SKM-1 (cell line): ENCODE results near the gene NDE1.
A peak's percentile ranks its signal among the peaks of the same experiment; 100 is the strongest.
"Not testable (repeated sequence)": the region's sequence is repeated elsewhere in the genome, so short reads cannot be mapped to it uniquely, and the experiment has no call there.

Experiments
- DNase-seq: peaks from one replicate; lab custom pipeline; 2025; ENCODE audit not compliant: unreplicated experiment; lab: John Stamatoyannopoulos, UW

NDE1 gene

DNA sequence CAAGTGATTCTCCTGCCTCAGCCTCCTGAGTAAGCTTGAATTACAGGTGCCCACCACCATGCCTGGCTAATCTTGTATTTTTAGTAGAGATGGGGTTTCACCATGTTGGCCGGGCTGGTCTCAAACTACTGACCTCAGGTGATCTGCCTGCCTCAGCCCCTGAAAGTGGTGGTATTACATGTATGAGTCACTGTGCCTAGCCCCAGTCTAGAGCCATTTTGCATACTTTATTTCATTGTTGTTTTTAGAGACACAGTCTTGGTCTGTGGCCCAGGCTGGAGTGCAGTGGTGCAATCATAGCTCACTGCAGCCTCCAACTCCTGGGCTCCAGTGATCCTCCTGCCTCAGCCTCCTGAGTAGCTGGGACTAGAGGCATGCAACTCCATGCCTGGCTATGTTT, 42.5 kb downstream of the NDE1 start:
- not testable (repeated sequence) for DNase-seq

- DNase-seq, result no peak
Observed at GRCh38 chr16:15694499-15694898, 44.5 kb downstream of the NDE1 start.

GRCh38 chr16:15699819-15700218, 49.8 kb downstream of the NDE1 start:
- no peak for DNase-seq

- DNase-seq, result no peak
Observed at GRCh38 chr16:15701367-15701766, 51.3 kb downstream of the NDE1 start.

- no peak for DNase-seq
Observed at GRCh38 chr16:15701975-15702970, 52.2 kb downstream of the NDE1 start.

GRCh38 chr16:15703029-15703736, 53.1 kb downstream of the NDE1 start:
- no peak for DNase-seq

DNA sequence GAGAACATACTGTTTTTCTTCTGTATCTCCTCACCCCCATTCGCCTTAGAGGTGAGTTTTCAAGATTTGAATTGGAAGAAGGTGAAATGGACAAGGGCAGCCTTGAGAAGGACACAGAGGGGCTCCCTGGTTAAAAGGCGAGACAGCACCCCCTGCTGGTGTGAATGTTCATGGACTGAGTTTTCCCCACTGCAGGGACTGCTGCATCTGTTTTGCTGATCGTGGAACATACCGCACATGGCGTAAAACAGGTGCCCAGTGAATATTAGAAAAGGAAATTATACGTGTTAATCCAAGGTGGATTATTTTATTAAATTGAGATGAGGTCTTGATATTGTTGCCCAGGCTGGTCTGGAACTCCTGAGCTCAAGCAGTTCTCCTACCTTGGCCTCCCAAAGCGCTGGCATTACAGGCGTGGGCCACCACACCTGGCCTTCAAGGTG, 54.5 kb downstream of the NDE1 start:
- peak; percentile 29 for DNase-seq

- DNase-seq, result no peak
Observed at GRCh38 chr16:15705064-15705565, 55.1 kb downstream of the NDE1 start.

- DNase-seq, result no peak
Observed at GRCh38 chr16:15707332-15707731, 57.3 kb downstream of the NDE1 start.

GRCh38 chr16:15708096-15708495, 58.1 kb downstream of the NDE1 start:
- no peak for DNase-seq

DNA sequence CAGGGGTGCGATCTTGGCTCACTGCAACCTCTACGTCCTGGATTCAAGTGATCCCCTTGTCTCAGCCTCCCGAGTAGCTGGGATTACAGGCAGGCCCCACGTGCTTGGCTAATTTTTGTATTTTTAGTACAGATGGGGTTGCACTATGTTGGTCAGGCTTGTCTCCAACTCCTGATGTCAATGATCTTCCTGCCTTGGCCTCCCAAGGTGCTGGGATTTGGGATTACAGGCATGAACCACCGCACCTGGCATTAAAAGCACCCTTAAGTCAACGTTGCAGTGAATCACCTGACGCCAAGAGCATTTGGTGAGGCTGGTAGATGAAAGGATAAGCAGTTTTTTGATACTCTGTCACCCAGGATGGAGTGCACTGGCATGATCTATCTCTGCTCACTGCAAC, 59.0 kb downstream of the NDE1 start:
- DNase-seq, result no peak

DNA sequence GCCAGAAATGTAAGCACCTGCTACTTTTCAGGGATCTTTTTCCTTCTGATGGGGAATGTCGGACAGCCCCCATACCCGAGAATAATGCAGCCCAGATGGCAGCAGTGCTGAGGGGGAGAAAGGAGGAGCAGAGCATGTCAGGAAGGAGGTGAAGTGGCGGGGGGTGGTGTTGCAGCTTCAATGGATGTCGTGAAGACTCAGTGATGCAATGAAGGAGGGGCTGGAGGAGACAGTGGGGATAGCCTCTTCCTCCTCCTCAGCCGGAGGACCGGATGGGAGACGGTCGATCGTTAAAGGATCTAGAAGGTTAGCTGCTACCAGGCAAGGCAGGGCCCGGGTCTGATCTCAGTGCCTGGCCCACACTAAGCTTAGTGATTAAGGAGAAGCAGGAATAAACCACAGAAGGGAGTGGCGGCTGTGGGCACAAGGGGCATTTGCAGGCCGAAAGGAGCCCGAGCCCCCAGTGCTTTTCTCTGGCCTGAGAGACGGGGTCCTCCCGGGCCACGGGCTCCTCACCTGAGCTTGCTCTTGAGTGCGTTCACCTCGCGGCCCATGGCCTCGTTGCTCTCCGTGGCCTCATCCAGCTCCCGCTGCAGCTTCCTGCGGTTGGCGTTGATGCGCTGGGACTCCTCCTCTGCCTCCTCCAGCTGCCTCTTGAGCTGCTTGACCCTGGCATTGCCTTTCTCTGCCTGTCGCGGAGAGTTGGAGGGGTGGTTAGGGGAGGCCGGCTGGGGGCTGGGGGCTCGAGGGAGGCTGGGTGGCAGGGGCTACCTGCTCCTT, 64.5 kb downstream of the NDE1 start:
- DNase-seq, result no peak

- no peak for DNase-seq
Observed at GRCh38 chr16:15715221-15715620, 65.2 kb downstream of the NDE1 start.

DNA sequence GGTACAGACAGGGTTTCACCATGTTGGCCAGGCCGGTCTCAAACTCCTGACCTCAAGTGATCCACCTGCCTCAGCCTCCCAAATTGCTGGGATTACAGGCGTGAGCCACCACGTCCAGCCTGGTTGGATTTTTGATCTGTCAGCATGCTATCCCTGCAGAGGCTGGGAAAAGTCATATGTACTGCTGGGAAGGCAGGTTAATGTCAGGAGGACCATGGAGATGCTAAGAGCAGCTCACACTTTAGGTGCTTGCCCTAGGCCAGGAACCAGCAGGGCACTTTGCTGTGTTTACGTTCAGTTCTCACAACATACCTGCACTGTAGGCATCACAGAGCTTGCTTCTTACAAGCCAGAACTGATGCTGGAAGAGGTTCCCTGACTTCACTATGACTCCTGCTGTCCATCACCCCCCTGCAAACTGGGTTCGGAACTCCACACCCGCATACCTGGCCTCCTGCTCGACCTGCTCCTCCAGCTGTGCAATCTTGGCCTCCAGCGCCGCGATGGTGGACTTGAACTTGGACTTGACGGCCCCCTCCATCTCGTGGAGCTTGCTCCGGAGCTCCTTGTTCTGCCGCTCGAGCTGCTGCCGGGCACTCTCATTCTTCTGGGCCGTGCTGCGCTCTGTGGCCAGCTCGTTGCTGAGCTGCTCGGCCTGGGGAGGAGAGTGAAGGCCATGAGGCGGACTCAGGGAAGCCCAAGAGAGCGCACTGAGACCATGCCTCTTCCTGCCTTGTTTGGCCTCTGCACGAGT, 66.8 kb downstream of the NDE1 start:
- no peak for DNase-seq

DNA sequence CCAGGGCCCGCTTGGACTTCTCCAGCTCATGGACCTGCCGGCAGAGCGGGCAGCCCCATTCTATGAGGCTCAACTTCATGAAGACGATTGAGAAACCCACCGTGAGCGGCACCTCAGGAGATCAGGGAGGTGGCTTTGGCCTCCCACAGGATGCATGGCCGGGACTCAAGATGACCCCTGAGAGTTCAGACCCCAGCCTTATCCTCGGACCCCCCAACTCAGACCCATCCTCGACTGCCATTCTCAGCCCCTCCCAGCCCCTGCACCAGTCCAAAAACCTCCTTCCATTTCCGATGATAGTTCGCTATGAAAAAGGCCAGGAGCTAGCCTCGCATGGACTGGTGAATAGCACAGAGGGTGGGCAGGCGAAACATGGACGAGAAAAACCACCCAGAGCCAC, 71.0 kb downstream of the NDE1 start:
- DNase-seq, result no peak

GRCh38 chr16:15723808-15724207, 73.8 kb downstream of the NDE1 start:
- no peak for DNase-seq

DNA sequence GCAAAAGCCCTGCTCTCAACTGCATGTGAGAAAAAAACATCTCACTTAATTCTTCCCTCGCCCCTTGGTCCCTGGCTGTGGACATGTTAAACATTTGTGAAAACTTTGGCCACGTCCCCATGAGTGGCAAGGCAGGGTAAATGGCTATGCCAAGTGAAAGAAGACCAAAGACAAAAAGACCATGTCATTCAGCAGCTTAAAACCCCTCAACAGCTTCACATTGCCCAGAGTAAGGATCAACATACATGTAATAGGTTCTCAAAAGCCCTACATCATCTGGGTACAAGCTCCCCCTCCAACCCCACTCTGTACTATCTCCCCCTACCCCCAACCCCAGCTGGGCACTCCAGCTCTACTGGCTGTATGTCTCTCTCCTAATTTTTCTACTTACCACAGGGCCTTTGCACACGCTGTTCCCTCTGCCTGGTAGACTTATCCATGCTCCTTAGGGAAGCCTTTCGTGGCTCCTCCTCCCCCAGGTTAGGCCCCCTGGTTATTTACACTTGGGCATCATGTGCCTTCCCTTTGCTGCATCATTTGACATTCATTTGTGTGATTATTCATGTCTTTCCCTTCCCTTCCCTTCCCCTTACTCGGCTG, 75.7 kb downstream of the NDE1 start:
- DNase-seq, result no peak

DNA sequence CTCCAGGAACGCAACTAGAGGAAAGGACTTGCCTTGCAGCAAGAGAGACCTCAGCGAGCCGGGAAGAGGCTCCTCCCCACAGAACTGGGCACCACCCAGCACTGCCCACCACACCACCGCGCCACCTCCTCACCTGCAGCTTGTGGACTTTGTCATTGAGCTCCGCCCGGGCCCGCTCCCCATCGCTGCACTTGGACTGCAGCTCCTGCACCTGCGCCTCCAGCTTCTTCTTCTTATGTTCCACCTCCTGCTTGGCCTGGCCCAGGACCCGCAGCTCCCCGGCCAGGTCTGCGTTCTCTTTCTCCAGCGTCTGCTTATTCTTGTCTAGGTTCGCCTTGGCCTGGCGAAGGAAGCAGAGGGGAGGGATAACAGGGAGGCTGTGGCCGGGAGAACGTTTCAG, 76.7 kb downstream of the NDE1 start:
- DNase-seq, result no peak

DNA sequence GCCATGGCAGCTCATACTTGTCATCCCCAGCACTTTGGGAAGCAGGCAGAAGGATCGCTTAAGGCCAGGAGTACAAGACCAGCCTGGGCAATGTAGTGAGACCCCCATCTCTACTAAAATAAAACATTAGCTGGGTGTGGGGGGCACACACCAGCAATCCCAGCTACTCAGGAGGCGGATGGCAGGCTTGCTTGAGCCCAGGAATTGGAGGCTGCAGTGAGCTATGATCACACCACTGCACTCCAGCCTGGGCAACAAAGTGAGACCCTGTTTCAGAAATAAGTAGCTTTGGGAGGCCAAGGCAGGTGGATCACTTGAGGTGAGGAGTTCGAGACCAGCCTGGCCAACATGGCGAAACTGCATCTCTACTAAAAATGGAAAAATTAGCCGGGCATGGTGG, 77.7 kb downstream of the NDE1 start:
- not testable (repeated sequence) for DNase-seq

DNA sequence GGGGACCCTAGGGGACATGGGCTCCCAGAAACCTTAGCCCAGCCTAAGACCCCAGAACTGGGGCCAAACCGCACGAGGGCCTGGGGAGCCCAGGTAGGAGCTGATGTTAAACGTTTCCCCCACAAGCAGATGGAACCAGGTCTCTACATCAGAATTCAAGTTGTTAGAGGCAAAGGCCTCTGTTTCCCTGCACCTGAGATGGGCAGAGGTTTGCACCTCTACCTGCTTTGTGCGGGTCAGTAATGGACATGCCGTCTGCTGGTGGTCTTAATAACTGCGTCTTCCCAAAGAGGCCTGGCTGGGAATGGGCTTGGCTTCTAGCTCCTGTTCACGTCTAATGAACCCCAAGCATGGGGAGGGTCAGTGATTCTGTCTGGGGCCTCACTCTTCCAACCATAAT, 79.1 kb downstream of the NDE1 start:
- DNase-seq, result no peak
